Thyroid gland (tissue), 4 donors: ENCODE results near the gene TSPAN11. TPM values are rescaled to one million over a fixed set of nuclear protein-coding genes. Genes with fewer than 3 reads are reported as not detected.

Experiments used
- DNase-seq, 2 donors: peaks; one replicate each; pipeline ENCODE4 v3.0.0-alpha.2; 2019
- H3K27ac ChIP-seq, 3 donors: fragments of 200-600 bp; sonication (generic); 1 replicate in 2 of 3; 2 replicates in 1 of 3; pipeline ENCODE4 v1.5.1; 2016 to 2019; ENCODE audit warnings: mild to moderate bottlenecking in 1 of 3, moderate library complexity in 1 of 3
- H3K27me3 ChIP-seq: fragments of 200-600 bp; sonication (generic); one replicate; pipeline ENCODE4 v1.5.1; 2019
- H3K36me3 ChIP-seq, 2 donors: fragments of 200-600 bp; sonication (generic); one replicate each; pipeline ENCODE4 v1.5.1; 2016 to 2019
- H3K4me1 ChIP-seq, 2 donors: fragments of 200-600 bp; sonication (generic); one replicate each; pipeline ENCODE4 v1.5.1; 2017 to 2019
- H3K4me3 ChIP-seq, 3 donors: fragments of 200-600 bp; sonication (generic); replicated peaks in 1 of 3; 1 replicate in 2 of 3; 2 replicates in 1 of 3; pipeline ENCODE4 v1.5.1; 2016; ENCODE audit warnings: mild to moderate bottlenecking in 1 of 3
- H3K9me3 ChIP-seq: fragments of 200-600 bp; sonication (generic); one replicate; pipeline ENCODE4 v1.5.1; 2017
- POLR2A ChIP-seq, 2 donors: fragments of 450-650 bp; IDR thresholded peaks; one replicate each; pipeline ENCODE4 v1.6.1; 2017; ENCODE audit warnings: antibody characterized with exemption in 2 of 2, mild to moderate bottlenecking in 2 of 2, moderate library complexity in 1 of 2
- WGBS, 2 donors: methylation state at CpG; one replicate each; pipeline ENCODE4 v1.1.5; 2017; 5-methylcytosine and 5-hydroxymethylcytosine counted together
- intact Hi-C: fragments of 100-400 bp; cut with DNase I; formaldehyde crosslinking; loops from one replicate; pipeline ENCODE4 v1.15.1; 2023
- total RNA-seq, 4 donors: library from RNA; depleted of rRNA; stranded (reverse); fragments of >200 nt; gene quantifications; one replicate each; pipeline ENCODE4 v1.2.3, GENCODE V29; 2016
- TF ChIP-seq, protein P1 (sequence below), 6 experiments: fragments of 200-600 bp in 3 of 6; fragments of 450-650 bp in 3 of 6; sonication (generic) in 3 of 6; IDR thresholded peaks; one replicate each; pipeline ENCODE4 v1.5.1; 2016 to 2019; ENCODE audit warnings: antibody characterized with exemption in 6 of 6, mild to moderate bottlenecking in 2 of 6, inconsistent platforms in 1 of 6, moderate library complexity in 1 of 6

TSPAN11 gene
- total RNA-seq, 4 donors from 2014 or later, result 2.0 to 7.5 (median 4.4) TPM

DNA sequence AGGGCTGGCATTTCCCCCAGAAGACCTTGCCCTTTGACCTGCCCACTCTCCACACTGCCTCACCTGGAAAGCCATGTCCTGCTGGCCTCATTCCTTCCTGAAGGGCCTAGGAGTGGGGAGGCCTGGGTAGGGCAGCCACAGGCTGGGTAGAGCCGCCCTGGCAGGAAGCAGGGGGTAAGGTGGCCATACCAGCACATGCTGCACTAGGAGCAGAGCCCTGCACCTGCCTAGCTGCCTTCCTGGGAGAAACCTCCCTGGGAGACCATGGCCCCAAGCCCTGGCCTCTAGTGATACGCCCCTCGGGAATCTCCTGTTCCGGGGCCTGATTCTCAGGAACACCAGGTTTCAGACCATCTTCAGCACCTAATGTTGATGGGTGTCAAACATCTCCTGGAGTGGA lies 65.8 kb downstream of the TSPAN11 start:
- WGBS, 2 donors, result 89% methylated on average over 3 of the region's 4 CpGs; no CpG with 5 or more reads in 1 of the 2 donors
- DNase-seq, result no peak
- H3K27ac ChIP-seq, result no peak overlapping the region
- H3K27me3 ChIP-seq, result no peaks in the 10 kb centered on the region
- no peaks in the 10 kb centered on the region for H3K9me3 ChIP-seq
- no peaks in the 10 kb centered on the region for H3K4me1 ChIP-seq
- no peak for TF ChIP-seq POLR2A (IDR thresholded peaks at IDR 0.05)
- TF ChIP-seq, protein P1, sequence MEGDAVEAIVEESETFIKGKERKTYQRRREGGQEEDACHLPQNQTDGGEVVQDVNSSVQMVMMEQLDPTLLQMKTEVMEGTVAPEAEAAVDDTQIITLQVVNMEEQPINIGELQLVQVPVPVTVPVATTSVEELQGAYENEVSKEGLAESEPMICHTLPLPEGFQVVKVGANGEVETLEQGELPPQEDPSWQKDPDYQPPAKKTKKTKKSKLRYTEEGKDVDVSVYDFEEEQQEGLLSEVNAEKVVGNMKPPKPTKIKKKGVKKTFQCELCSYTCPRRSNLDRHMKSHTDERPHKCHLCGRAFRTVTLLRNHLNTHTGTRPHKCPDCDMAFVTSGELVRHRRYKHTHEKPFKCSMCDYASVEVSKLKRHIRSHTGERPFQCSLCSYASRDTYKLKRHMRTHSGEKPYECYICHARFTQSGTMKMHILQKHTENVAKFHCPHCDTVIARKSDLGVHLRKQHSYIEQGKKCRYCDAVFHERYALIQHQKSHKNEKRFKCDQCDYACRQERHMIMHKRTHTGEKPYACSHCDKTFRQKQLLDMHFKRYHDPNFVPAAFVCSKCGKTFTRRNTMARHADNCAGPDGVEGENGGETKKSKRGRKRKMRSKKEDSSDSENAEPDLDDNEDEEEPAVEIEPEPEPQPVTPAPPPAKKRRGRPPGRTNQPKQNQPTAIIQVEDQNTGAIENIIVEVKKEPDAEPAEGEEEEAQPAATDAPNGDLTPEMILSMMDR (IDR thresholded peaks at IDR 0.05), result no peak
- no peak overlapping the region for H3K4me3 ChIP-seq
- intact Hi-C loops, result no loop called here
- no peaks in the 10 kb centered on the region for H3K36me3 ChIP-seq

DNA sequence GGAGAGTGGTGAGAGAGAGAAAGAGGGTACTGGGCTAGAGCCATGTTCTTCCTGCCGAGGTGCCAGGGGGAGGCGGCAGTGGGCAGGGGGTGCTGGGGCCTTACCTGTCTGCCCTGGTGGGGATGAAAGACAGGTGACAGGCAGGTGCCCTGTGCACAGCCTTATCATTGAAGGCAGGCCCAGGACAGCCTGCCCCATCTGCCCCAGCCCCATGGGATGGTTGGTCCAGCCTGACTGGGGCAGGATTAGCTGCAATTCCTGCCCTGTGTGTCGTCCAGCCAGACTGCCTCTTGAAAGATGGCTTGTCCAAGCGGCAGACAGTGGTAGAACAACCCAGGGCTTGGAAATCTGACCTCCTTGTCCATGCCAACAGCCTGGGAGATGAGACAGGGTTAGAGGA lies 67.2 kb downstream of the TSPAN11 start:
- H3K4me3 ChIP-seq, result no peak overlapping the region
- H3K9me3 ChIP-seq, result no peaks in the 10 kb centered on the region
- H3K27ac ChIP-seq, result no peak overlapping the region
- intact Hi-C loops, result no loop called here
- TF ChIP-seq POLR2A (IDR thresholded peaks at IDR 0.05), result no peak
- TF ChIP-seq, protein P1 (IDR thresholded peaks at IDR 0.05), result no peak
- H3K27me3 ChIP-seq, result no peaks in the 10 kb centered on the region
- DNase-seq, result no peak
- no peaks in the 10 kb centered on the region for H3K36me3 ChIP-seq
- H3K4me1 ChIP-seq, result no peaks in the 10 kb centered on the region
- WGBS, 2 donors, result 80 to 95% methylated on average over 2 to 4 of the region's 4 CpGs

DNA sequence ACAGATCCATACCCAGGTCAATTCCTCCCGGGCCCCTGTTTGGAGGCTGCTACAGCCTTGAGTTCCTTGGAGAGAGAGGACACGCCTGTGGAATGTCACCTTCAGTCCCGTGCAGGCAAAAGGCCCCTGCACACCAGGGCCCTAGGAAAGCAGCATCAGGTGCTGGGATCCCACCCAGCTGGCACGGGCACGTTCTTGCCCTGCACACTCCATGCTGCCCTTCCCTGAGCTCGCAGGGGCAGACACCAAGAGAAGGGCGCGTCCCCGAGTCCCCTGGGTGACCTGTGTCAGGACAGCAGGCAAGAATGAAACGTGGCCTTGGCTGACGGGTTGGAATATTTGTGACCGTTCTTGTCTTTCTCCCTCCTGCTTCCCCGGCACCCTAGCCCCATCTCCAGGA lies 67.7 kb downstream of the TSPAN11 start:
- Histone ChIP-seq H3K27ac (no peak overlapping the region), H3K36me3 (no peaks in the 10 kb centered on the region), H3K4me3 (no peak overlapping the region), H3K4me1 (no peaks in the 10 kb centered on the region), H3K27me3 (no peaks in the 10 kb centered on the region), H3K9me3 (no peaks in the 10 kb centered on the region)
- no peak for DNase-seq
- intact Hi-C loops, result no loop called here
- 73 to 85% methylated on average over 8 to 9 of the region's 13 CpGs for WGBS, 2 donors
- TF ChIP-seq, protein P1 (IDR thresholded peaks at IDR 0.05), result no peak
- no peak for TF ChIP-seq POLR2A (IDR thresholded peaks at IDR 0.05)

DNA sequence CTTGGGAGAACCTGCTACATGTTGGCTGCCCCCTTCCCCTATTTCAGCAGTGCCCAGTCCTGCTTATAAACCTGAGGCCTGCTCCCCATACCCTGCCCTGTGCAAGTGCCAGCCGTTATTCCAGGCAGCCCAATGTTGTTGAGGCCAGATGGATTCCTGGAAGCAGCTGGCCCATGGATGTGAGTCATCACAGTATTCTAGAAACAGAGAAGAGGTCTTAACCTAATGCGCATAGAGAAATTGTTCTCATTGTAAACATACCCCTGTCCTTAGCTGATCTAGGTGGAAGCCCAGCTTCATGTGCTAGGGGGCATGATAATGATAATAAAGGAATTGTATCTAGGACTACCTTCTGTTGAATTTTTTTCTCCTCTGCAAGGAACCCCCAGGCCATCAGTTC lies 69.7 kb downstream of the TSPAN11 start:
- Histone ChIP-seq H3K27me3 (no peaks in the 10 kb centered on the region), H3K9me3 (no peaks in the 10 kb centered on the region), H3K36me3 (no peaks in the 10 kb centered on the region), H3K4me3 (no peak overlapping the region), H3K4me1 (no peaks in the 10 kb centered on the region), H3K27ac (no peak overlapping the region)
- WGBS, 2 donors, result 75 to 78% methylated on average over 2 of the region's 2 CpGs
- intact Hi-C loops, result no loop called here
- no peak for DNase-seq
- TF ChIP-seq, protein P1 (IDR thresholded peaks at IDR 0.05), result no peak
- TF ChIP-seq POLR2A (IDR thresholded peaks at IDR 0.05), result no peak

DNA sequence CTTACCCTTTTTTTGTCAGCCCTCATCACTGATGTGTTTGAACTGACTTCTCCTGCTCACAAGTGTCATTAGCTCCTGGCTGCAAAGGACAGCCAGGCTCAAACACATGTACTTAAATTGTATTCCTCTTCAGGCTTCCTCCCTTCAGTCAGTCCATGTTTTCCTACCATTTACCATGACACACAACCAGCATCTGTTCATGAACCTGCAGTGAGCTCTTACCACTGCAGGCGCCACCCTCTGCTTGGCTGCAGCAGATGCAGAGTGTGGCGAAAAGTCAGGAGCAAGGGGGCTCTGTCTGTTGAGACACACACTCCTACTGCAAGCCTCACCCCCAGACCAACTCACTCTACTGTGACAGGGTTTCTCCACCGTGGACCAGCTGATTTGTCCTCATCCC lies 70.2 kb downstream of the TSPAN11 start:
- no peaks in the 10 kb centered on the region for H3K27me3 ChIP-seq

More for the DNA sequence above, 70.2 kb downstream of the TSPAN11 start:
- Histone ChIP-seq H3K9me3 (no peaks in the 10 kb centered on the region), H3K4me3 (no peak overlapping the region), H3K4me1 (no peaks in the 10 kb centered on the region), H3K27ac (no peak overlapping the region), H3K36me3 (no peaks in the 10 kb centered on the region)
- TF ChIP-seq, protein P1 (IDR thresholded peaks at IDR 0.05), result no peak
- TF ChIP-seq POLR2A (IDR thresholded peaks at IDR 0.05), result no peak
- no peak for DNase-seq
- intact Hi-C loops, result no loop called here
- WGBS, 2 donors, result 90 to 94% methylated on average over 3 of the region's 3 CpGs
